OCI-LY1 (cell line): ENCODE results near the gene NOX5.

Experiments used
- H2AFZ ChIP-seq: fragments of 200-600 bp; sonication (generic), shearing (Covaris generic); 2 replicates; pipeline ENCODE4 v1.6.0; 2014; ENCODE audit warnings: antibody characterized with exemption, mild to moderate bottlenecking, low read length
- H3F3A ChIP-seq: fragments of 200-600 bp; sonication (generic), shearing (Covaris generic); 2 replicates; pipeline ENCODE4 v1.6.0; 2014; ENCODE audit warnings: mild to moderate bottlenecking, antibody characterized with exemption, low read length, moderate library complexity; ENCODE audit not compliant: insufficient read depth
- H3K27ac ChIP-seq: fragments of 200-600 bp; sonication (generic); 2 replicates; pipeline ENCODE4 v1.5.1; 2014; ENCODE audit warnings: low read length, mixed run types, mild to moderate bottlenecking, low read depth; ENCODE audit not compliant: poor library complexity, severe bottlenecking
- H3K27me3 ChIP-seq: fragments of 200-600 bp; sonication (generic); 2 replicates; pipeline ENCODE4 v1.6.0; 2014; ENCODE audit warnings: antibody characterized with exemption, mild to moderate bottlenecking, low read length, moderate library complexity; ENCODE audit not compliant: insufficient read depth
- H3K36me3 ChIP-seq: fragments of 200-600 bp; sonication (generic); 2 replicates; pipeline ENCODE4 v1.6.1; 2014; ENCODE audit warnings: mild to moderate bottlenecking, antibody characterized with exemption, low read length, moderate library complexity, mixed read lengths; ENCODE audit not compliant: insufficient read depth
- H3K4me1 ChIP-seq: fragments of 200-600 bp; sonication (generic); 2 replicates; pipeline ENCODE4 v1.5.1; 2014; ENCODE audit warnings: mild to moderate bottlenecking, low read length, moderate library complexity; ENCODE audit not compliant: insufficient read depth, severe bottlenecking
- H3K4me2 ChIP-seq: fragments of 200-600 bp; sonication (generic), shearing (Covaris generic); 2 replicates; pipeline ENCODE4 v1.6.1; 2014; ENCODE audit warnings: low read length
- H3K4me3 ChIP-seq: fragments of 200-600 bp; sonication (generic); 2 replicates; pipeline ENCODE4 v1.5.1; 2014; ENCODE audit warnings: low read length, low read depth, mild to moderate bottlenecking, mixed read lengths; ENCODE audit not compliant: poor library complexity, severe bottlenecking
- H3K79me2 ChIP-seq: fragments of 200-600 bp; shearing (Covaris generic); 2 replicates; pipeline ENCODE4 v1.6.1; 2016; ENCODE audit warnings: mixed run types, low read length, mixed read lengths; ENCODE audit not compliant: insufficient read depth
- H3K9ac ChIP-seq: fragments of 200-600 bp; sonication (generic), shearing (Covaris generic); 2 replicates; pipeline ENCODE4 v1.6.1; 2014; ENCODE audit warnings: mild to moderate bottlenecking, low read length, mixed read lengths
- H3K9me2 ChIP-seq: fragments of 200-600 bp; sonication (generic), shearing (Covaris generic); 2 replicates; pipeline ENCODE4 v1.6.1; 2014; ENCODE audit warnings: low read depth, mild to moderate bottlenecking, low read length, mixed read lengths
- H3K9me3 ChIP-seq: fragments of 200-600 bp; shearing (Covaris generic); 2 replicates; pipeline ENCODE4 v1.6.1; 2014; ENCODE audit warnings: low read length, mixed read lengths
- H4K20me1 ChIP-seq: fragments of 200-600 bp; sonication (generic), shearing (Covaris generic); 2 replicates; pipeline ENCODE4 v1.6.0; 2016; ENCODE audit warnings: mild to moderate bottlenecking, low read length; ENCODE audit not compliant: insufficient read depth
- EZH2 ChIP-seq: fragments of 200-600 bp; sonication (generic), shearing (Covaris generic); IDR thresholded peaks from 2 replicates; pipeline ENCODE4 v1.8.0; 2017; ENCODE audit warnings: borderline replicate concordance, mixed run types, mild to moderate bottlenecking, antibody characterized with exemption, low read length, moderate library complexity, mixed read lengths
- TF ChIP-seq, protein P1 (sequence below): fragments of 200-600 bp; sonication (generic), shearing (Covaris generic); IDR thresholded peaks from 2 replicates; pipeline ENCODE4 v1.5.1; 2017; ENCODE audit warnings: mild to moderate bottlenecking, antibody characterized with exemption, low read length, moderate library complexity, mixed read lengths

The NOX5 gene

GRCh38 chr15:69035205-69035917 lies 20.9 kb downstream of the NOX5 start:
- no peak overlapping the region for H2AFZ ChIP-seq
- no peak overlapping the region for H3K9ac ChIP-seq
- H3K27me3 ChIP-seq, result no peaks in the 10 kb centered on the region
- H3K4me1 ChIP-seq, result no peaks in the 10 kb centered on the region
- H3K4me2 ChIP-seq, result no peak overlapping the region
- H3K9me3 ChIP-seq, result no peaks in the 10 kb centered on the region
- no peaks in the 10 kb centered on the region for H3K79me2 ChIP-seq
- no peaks in the 10 kb centered on the region for H3K36me3 ChIP-seq
- H3F3A ChIP-seq, result no peaks in the 10 kb centered on the region
- no peaks in the 10 kb centered on the region for H4K20me1 ChIP-seq
- H3K27ac ChIP-seq, result no peak overlapping the region
- no peak overlapping the region for H3K4me3 ChIP-seq
- H3K9me2 ChIP-seq, result no peaks in the 10 kb centered on the region
- TF ChIP-seq EZH2, result no peak
- TF ChIP-seq, protein P1, sequence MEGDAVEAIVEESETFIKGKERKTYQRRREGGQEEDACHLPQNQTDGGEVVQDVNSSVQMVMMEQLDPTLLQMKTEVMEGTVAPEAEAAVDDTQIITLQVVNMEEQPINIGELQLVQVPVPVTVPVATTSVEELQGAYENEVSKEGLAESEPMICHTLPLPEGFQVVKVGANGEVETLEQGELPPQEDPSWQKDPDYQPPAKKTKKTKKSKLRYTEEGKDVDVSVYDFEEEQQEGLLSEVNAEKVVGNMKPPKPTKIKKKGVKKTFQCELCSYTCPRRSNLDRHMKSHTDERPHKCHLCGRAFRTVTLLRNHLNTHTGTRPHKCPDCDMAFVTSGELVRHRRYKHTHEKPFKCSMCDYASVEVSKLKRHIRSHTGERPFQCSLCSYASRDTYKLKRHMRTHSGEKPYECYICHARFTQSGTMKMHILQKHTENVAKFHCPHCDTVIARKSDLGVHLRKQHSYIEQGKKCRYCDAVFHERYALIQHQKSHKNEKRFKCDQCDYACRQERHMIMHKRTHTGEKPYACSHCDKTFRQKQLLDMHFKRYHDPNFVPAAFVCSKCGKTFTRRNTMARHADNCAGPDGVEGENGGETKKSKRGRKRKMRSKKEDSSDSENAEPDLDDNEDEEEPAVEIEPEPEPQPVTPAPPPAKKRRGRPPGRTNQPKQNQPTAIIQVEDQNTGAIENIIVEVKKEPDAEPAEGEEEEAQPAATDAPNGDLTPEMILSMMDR, result peak; percentile 64

DNA sequence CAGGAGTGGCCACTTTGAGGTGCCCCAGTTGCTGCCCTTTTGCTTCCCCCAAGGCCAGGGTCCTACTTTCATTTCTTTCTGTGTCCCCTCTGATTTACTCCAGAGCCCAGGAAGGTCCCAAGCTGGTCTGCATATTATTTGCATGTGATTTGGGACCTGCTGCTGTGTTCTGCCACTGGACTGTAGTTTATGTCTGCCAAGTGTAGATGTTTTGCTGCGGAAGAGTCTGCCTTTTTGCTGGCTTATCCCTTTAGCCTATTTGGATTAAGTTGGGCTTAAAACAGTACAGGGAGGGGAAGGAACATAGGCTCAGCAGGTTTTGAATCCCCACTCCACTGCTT lies 21.4 kb downstream of the NOX5 start:
- H3K9me2 ChIP-seq, result no peaks in the 10 kb centered on the region
- no peaks in the 10 kb centered on the region for H3K79me2 ChIP-seq
- no peaks in the 10 kb centered on the region for H3K36me3 ChIP-seq
- H3K27me3 ChIP-seq, result no peaks in the 10 kb centered on the region
- TF ChIP-seq, protein P1, result no peak; the same call in 1 of the 2 replicates
- TF ChIP-seq EZH2, result no peak
- no peak overlapping the region for H3K4me3 ChIP-seq
- H2AFZ ChIP-seq, result no peak overlapping the region
- H3K9me3 ChIP-seq, result no peaks in the 10 kb centered on the region
- H3K4me1 ChIP-seq, result no peaks in the 10 kb centered on the region
- H3K27ac ChIP-seq, result no peak overlapping the region
- no peaks in the 10 kb centered on the region for H4K20me1 ChIP-seq
- H3F3A ChIP-seq, result no peaks in the 10 kb centered on the region
- H3K9ac ChIP-seq, result no peak overlapping the region
- no peak overlapping the region for H3K4me2 ChIP-seq

DNA sequence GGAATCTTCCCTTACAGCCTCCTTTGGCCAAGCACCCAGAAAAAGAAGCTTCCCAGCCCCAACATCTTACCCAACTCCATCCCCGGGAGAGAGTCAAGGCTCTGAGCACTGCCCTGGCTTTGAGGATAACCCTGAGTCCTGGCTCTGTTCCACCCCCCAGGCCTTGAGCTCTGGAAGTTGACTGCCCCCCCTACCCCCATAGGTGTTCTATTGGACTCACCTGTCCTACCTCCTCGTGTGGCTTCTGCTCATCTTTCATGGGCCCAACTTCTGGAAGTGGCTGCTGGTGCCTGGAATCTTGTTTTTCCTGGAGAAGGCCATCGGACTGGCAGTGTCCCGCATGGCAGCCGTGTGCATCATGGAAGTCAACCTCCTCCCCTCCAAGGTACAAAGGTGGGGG lies 22.3 kb downstream of the NOX5 start:
- H3K9me2 ChIP-seq, result no peaks in the 10 kb centered on the region

DNA sequence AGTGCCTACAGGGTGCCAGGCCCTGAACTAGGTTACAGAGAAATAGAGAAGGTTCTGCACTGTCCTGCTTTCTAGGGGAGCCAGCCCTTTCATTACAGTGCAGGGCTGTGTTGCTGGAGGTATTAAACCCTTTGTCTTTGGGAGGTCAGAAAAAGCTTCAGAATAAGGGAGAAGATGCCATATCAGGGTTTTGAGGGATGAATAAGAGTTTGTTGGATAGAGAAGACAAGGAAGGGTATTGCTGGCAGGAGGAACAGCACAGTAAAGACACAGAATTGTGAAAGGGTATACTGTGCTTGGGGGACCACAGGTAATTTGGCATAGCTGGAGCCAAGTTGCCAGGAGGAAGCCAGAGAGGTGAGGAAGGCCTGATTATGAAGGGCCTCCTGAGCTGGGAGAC lies 23.0 kb downstream of the NOX5 start:
- Histone ChIP-seq H3K9ac (no peak overlapping the region), H3K9me2 (no peaks in the 10 kb centered on the region), H3K4me1 (no peaks in the 10 kb centered on the region), H3K4me3 (no peak overlapping the region), H3K27me3 (peaks cover 3% of the 10 kb centered on the region; the same call in 1 of the 2 replicates), H4K20me1 (no peaks in the 10 kb centered on the region), H3K27ac (no peak overlapping the region), H3K36me3 (no peaks in the 10 kb centered on the region), H3K9me3 (no peaks in the 10 kb centered on the region), H3F3A (no peaks in the 10 kb centered on the region), H3K4me2 (no peak overlapping the region), H3K79me2 (no peaks in the 10 kb centered on the region), H2AFZ (no peak overlapping the region)
- TF ChIP-seq EZH2, result no peak
- TF ChIP-seq, protein P1, result no peak

More for the DNA sequence above, 22.3 kb downstream of the NOX5 start:
- H3K4me2 ChIP-seq, result no peak overlapping the region
- H3F3A ChIP-seq, result no peaks in the 10 kb centered on the region
- no peak for TF ChIP-seq EZH2
- H2AFZ ChIP-seq, result no peak overlapping the region
- H3K4me3 ChIP-seq, result no peak overlapping the region
- no peaks in the 10 kb centered on the region for H3K4me1 ChIP-seq
- H3K27ac ChIP-seq, result no peak overlapping the region
- no peaks in the 10 kb centered on the region for H3K36me3 ChIP-seq
- H3K9ac ChIP-seq, result no peak overlapping the region
- H3K9me3 ChIP-seq, result no peaks in the 10 kb centered on the region
- H3K27me3 ChIP-seq, result no peaks in the 10 kb centered on the region
- H3K79me2 ChIP-seq, result no peaks in the 10 kb centered on the region
- H4K20me1 ChIP-seq, result no peaks in the 10 kb centered on the region
